Measurements from ENCODE around the gene IRX3. TPM values are rescaled to one million over a fixed set of nuclear protein-coding genes. Genes with fewer than 3 reads are reported as not detected.

IRX3 gene
- total RNA-seq, 1 experiment from 2014 or later, result 2.4 TPM

DNA sequence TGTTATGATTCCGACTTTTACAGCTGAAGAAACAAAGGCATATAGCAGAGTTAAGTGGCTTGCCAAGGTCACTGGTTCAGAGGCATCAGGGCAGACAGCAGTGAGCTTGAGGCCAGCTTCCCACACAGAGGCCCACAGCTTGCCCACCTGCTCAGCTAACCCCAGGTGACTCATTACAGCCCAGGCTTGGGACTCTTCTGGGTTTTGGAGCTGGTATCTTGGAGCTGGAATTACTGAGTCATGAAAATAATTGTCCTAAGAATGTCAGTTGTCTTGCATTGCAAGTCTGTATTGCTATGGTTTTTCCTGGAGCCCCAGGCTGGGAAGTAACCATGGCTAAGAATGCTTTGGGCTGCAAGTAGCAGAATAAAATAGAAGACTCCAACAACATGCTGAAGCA, 32.4 kb upstream of the IRX3 start:
- Histone ChIP-seq H3K23me2 (ENCODE audit: insufficient read length, low read depth, low read length, poor library complexity, severe bottlenecking) (no peaks in the 10 kb centered on the region), H3K9ac (ENCODE audit: extremely low read depth, insufficient read length, low read length) (no peak overlapping the region), H3K23ac (ENCODE audit: insufficient read length, low read depth, low read length) (no peak overlapping the region), H3K79me2 (ENCODE audit: insufficient read depth, low read length) (no peaks in the 10 kb centered on the region), H2BK120ac (ENCODE audit: low read depth, low read length, poor library complexity, severe bottlenecking) (no peak overlapping the region), H4K20me1 (ENCODE audit: control insufficient read depth, insufficient read depth, insufficient read length) (no peaks in the 10 kb centered on the region), H2AFZ (ENCODE audit: low read length) (no peak overlapping the region), H4K8ac (replicated peaks; ENCODE audit: insufficient read length, low read depth, low read length) (no peak overlapping the region), H3K56ac (ENCODE audit: insufficient read length, low read depth, low read length) (no peak overlapping the region), H3K14ac (ENCODE audit: insufficient read depth, low read length) (no peak overlapping the region), H4K91ac (ENCODE audit: insufficient read length, low read depth, low read length) (no peak overlapping the region), H2BK5ac (ENCODE audit: insufficient read length, low read length) (no peak overlapping the region), H2AK5ac (ENCODE audit: insufficient read length, low read length) (no peak overlapping the region), H3K4ac (ENCODE audit: low read depth, low read length) (no peak overlapping the region), H3K4me2 (ENCODE audit: insufficient read depth, insufficient read length, low read length) (no peak overlapping the region), H3K9me3 (ENCODE audit: control insufficient read depth, low read depth, low read length) (no peaks in the 10 kb centered on the region), H3T11ph (ENCODE audit: low read length) (no peak overlapping the region), H3K18ac (ENCODE audit: insufficient read length, low read depth, low read length) (no peak overlapping the region), H3K27me3 (ENCODE audit: insufficient read depth, low read length) (no peaks in the 10 kb centered on the region), H2BK12ac (ENCODE audit: insufficient read length, low read depth, low read length) (no peak overlapping the region), H4K5ac (ENCODE audit: insufficient read length, low read depth, low read length) (no peak overlapping the region), H2BK15ac (ENCODE audit: low read depth, low read length) (no peak overlapping the region), H3K27ac (ENCODE audit: insufficient read length, low read depth, low read length) (no peak overlapping the region), H2BK20ac (ENCODE audit: low read depth, low read length, poor library complexity, severe bottlenecking) (no peak overlapping the region), H3K79me1 (ENCODE audit: insufficient read depth, low read depth, low read length, poor library complexity, severe bottlenecking) (no peaks in the 10 kb centered on the region), H3K4me1 (ENCODE audit: insufficient read depth, low read length) (peaks cover 12% of the 10 kb centered on the region; the same call in 1 of the 2 replicates)
- no CpG with 5 or more reads among the region's 1 CpG for WGBS (ENCODE audit: extremely low coverage, insufficient read length, low lambda C conversion rate)
- Mint-ChIP-seq H3K27ac (no peak overlapping the region), H3K27me3 (ENCODE audit: low read depth) (peaks cover 11% of the 10 kb centered on the region), H3K9me3 (peaks cover 0 to 2% of the 10 kb centered on the region in 2 experiments; a peak in 1 of 5 replicates), H3K4me1 (peaks cover 19 to 23% of the 10 kb centered on the region in 2 experiments), H3K4me3 (no peak overlapping the region), H3K36me3 (ENCODE audit: insufficient read depth in 1 of 3, low read depth in 3 of 3) (no peaks in the 10 kb centered on the region)
- no peak for TF ChIP-seq CTCF (conservative IDR thresholded peaks at IDR 0.05)
- DNase-seq, result no peak
